Activated gamma-delta T cell (primary cell): ENCODE results near the gene BCL6.

Source experiments
- DNase-seq: peaks from one replicate; lab custom pipeline; 2025; lab: John Stamatoyannopoulos, UW
- total RNA-seq, 2 donors: gene quantifications; one replicate each; lab custom pipeline; 2026; lab: John Stamatoyannopoulos, UW

BCL6 gene
- 43.3 to 57.4 reads per million in 2 donors for total RNA-seq

GRCh38 chr3:187745201-187746058, at the start of gene BCL6:
Gene BCL6 (minus strand): TSS chr3:187745468. CDS start chr3:187733693, 11,775 bp downstream.
- DNase-seq, result peak; percentile 49

GRCh38 chr3:187794731-187795130, 49.5 kb upstream of the BCL6 start:
- no peak for DNase-seq

GRCh38 chr3:187793618-187794017, 48.4 kb upstream of the BCL6 start:
- DNase-seq, result no peak

GRCh38 chr3:187792521-187792920, 47.3 kb upstream of the BCL6 start:
- no peak for DNase-seq

GRCh38 chr3:187789872-187790271, 44.6 kb upstream of the BCL6 start:
- DNase-seq, result no peak

GRCh38 chr3:187788984-187789857, 44.0 kb upstream of the BCL6 start:
- no peak for DNase-seq

GRCh38 chr3:187783098-187783497, 37.8 kb upstream of the BCL6 start:
- DNase-seq, result no peak

GRCh38 chr3:187782006-187782405, 36.7 kb upstream of the BCL6 start:
- no peak for DNase-seq

- no peak for DNase-seq
These were observed 35.7 kb upstream of the BCL6 start for GRCh38 chr3:187781001-187781400.

GRCh38 chr3:187778726-187779125, 33.5 kb upstream of the BCL6 start:
- DNase-seq, result no peak

- DNase-seq, result no peak
These were observed 32.2 kb upstream of the BCL6 start for GRCh38 chr3:187777331-187777941.

- DNase-seq, result no peak
These were observed 30.3 kb upstream of the BCL6 start for GRCh38 chr3:187775549-187775948.

- no peak for DNase-seq
These were observed 29.0 kb upstream of the BCL6 start for GRCh38 chr3:187774185-187774789.

- DNase-seq, result no peak
These were observed 28.2 kb upstream of the BCL6 start for GRCh38 chr3:187773233-187774184.

- no peak for DNase-seq
These were observed 25.0 kb upstream of the BCL6 start for GRCh38 chr3:187770224-187770623.

- no peak for DNase-seq
These were observed 24.5 kb upstream of the BCL6 start for GRCh38 chr3:187769771-187770170.

GRCh38 chr3:187767266-187768012, 22.2 kb upstream of the BCL6 start:
- DNase-seq, result no peak

- DNase-seq, result no peak
These were observed 20.1 kb upstream of the BCL6 start for GRCh38 chr3:187765342-187765741.

GRCh38 chr3:187763850-187764648, 18.8 kb upstream of the BCL6 start:
- DNase-seq, result no peak
